GM12873 (cell line): Measurements from ENCODE around the gene NLGN1.

Experiments used
- CTCF ChIP-seq: IDR thresholded peaks from 2 replicates; pipeline ENCODE4 v1.5.1; 2012; ENCODE audit warnings: low read depth, mild to moderate bottlenecking, moderate library complexity, low read length, control low read depth; ENCODE audit not compliant: insufficient read depth; ENCODE audit errors: missing control alignments

The NLGN1 gene

DNA sequence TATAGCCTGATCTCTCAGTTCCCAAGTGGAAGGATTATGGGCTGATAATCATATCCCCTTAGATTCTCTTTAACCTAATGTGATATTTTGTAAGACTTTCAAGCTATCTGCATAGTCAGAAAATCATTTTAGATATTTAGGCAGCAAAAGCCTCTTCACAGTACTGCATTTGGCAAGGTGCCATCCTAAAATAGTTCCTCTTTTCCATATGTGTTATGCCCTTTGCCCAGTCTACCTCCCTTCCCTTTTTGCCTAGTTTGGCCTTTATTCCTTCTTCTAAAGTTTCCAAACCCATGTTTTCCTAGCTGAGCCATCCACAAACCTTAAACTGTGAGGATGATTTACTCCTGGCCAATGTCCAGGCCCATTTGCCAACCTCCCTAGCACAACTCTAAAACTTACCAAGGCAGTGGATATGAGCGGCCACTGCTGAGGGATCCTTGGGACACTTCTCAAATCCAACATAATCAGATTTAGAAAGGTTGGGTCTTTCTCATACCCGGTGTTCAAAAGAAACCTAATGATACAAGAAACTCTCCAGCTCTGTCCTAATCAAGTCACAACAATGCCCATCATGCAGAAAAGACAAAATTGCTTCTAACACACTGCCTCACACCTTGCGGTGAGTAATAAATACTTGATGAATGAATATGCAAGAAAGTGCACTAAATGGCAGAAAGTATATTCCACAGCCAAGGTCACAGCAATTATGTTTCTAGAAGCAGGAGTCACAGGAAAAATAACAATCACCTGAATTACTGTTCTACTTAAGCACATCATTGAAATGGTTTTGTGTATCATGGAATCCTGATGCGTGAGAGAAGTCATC is 493.9 kb downstream of the NLGN1 start:
- no peak for TF ChIP-seq CTCF

DNA sequence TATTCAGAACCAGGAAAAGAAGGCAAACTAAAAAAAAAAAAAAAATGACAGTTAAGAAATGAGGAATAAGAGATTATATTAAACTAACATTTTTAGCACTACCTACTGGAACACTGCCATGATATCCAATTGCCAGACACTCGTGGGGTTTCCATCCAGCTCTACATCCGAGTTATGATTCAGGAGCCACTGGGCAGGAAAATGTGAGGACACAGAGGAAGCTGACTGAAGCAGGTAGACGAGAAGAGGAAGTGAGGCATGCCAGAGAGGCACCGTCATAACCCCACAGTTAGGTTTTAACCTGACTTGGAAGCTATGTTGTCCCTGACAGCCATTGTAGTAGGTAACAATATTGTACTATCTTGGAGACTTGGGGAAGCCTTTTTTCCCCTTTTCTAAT is 495.0 kb downstream of the NLGN1 start:
- TF ChIP-seq CTCF = no peak

- no peak for TF ChIP-seq CTCF
These were observed 495.5 kb downstream of the NLGN1 start for GRCh38 chr3:173893066-173893465.

DNA sequence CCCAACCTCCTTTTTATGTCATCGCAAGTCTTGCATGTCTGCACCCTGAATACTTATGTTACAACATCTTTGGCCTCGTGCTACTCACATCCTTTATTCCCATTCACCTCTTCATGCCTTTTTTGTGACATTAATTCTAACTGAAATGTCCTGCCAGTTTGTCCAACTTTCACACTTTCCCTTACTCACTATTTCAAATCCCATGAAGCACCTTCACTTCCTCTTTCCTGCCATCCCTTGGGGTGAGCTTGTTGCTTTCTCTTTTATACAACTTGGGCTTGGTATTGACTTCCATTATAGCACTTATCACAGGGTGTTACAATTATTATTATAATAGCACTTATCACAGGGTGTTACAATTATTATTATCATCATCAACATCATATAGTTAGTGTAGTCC is 496.3 kb downstream of the NLGN1 start:
- no peak for TF ChIP-seq CTCF

GRCh38 chr3:173897631-173898030 is 500.1 kb downstream of the NLGN1 start:
- TF ChIP-seq CTCF = no peak

DNA sequence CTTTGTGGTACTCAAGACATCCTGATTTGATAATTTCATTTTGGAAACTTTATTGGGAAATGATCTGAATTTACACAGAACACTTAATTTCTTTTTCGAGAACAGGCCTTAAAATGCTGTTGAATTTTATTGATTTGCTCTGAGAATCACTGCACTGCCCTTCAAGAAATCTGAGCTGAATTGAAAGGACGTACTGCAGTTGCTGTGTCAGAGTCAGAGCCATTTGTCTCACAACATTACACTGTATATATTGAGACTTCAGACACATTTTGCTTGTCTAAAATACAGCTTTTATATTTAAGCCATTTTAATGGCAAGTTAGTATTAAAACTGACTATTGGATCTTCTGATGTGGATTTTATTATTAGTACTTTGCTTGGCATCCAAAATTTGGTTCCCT is 504.1 kb downstream of the NLGN1 start:
- TF ChIP-seq CTCF = no peak

DNA sequence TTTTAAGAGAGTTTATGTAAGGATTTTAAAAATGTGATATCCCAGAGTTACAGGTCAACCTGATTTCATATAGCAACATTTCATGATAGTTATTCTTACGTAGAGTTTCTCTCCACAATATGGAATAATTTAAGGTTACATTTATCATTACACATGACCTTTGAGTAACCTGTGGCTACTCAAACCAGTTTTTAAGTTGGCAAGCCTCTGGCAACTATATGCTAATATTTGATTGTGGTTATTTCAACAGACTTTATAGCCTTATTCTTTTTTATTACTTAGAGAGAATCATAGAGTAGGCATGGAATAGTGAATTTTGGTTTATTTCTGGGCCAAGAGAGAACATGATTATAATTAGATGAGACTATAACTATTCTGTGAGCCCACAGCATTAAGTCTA is 504.9 kb downstream of the NLGN1 start:
- no peak for TF ChIP-seq CTCF
